ENCODE results near the gene KLF15.

Gene KLF15

DNA sequence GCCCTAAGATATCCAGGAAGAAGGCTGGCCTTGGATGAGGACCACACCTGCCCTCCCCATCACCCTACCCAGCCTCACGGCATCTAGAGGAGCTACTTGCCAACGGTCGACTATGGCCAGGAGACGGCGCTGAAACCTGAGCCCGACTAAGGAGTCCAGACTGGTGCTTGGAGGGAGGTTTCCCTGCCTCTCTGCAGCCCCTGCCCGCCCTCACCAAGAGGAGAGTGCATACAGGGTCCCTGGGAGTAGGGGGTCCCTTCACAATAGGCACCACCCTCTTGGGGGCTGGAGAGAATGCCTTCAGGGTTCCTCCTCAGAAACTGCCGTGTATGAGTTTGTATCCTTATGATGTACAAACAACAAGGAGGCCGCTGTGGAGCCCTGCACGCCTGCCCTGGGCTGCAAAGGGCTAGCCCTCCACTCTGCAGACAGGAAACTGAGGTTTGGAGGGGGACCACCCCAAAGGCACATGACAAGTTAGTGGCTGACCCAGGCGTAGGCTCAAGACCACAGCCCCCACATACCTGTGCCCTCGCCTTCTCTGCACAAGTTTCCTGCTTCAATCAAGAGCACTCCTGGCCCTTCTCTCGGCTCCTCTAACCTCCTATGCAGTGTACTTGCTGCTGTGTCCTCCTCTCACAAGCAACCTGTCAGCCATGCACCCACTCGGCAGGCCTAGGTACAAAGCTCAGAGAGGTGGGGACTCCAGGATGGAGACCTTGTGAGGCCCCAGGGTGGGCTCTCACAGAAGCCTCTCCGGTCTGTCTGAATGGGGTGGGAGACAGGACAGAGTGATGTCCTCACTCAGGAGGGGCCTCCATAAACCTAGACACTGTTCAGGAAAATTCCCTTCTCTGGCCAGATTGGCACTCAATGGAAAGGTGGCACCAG lies 7.4 kb downstream of the KLF15 start:
- no peak for FAIRE-seq
- TF ChIP-seq TAF1 (IDR thresholded peaks at IDR 0.05; ENCODE audit: borderline replicate concordance, low read depth, low read length) (no peak), POLR2AphosphoS5 (IDR thresholded peaks at IDR 0.05; ENCODE audit: low read depth, low read length) (no peak), POLR2A (IDR thresholded peaks at IDR 0.05; ENCODE audit: low read depth, low read length) (no peak)
- DNase-seq (ENCODE audit: insufficient read length) = no peak

GRCh38 chr3:126349071-126349470 lies 8.1 kb downstream of the KLF15 start:
- FAIRE-seq = no peak
- DNase-seq (ENCODE audit: insufficient read length) = no peak
- no peak for TF ChIP-seq TAF1 (IDR thresholded peaks at IDR 0.05; ENCODE audit: borderline replicate concordance, low read depth, low read length)
- TF ChIP-seq POLR2A (IDR thresholded peaks at IDR 0.05; ENCODE audit: low read depth, low read length) = no peak
- no peak for TF ChIP-seq POLR2AphosphoS5 (IDR thresholded peaks at IDR 0.05; ENCODE audit: low read depth, low read length)

DNA sequence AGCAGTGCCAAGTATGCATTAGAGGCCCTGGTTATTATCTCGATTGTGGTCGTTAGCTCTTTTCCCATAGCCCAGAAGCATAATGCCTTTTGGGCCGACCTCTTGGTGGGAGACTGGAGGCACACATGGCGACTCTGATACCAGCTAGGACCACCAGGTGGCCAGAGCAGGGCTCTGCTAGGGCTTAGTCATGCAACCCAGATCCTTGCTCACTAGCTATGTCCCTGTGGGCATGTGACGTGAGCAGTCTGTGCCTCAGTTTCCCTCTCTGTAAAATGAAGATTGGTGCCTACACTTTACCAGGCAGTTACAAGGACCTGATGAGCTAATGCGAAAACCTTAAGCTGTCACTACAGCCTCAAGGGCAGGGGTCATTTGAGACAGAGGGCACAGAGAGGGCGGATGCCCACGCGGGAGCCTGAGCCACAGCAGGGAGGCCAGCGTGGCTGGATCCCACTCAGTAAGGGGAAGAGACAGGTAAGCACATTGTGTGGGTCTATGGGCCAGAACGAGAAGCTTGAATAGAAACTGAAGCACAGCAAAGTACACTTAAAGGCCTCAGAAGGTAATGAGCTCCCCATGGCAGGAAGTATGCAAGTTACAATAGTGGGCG lies 8.8 kb downstream of the KLF15 start:
- FAIRE-seq (no peak), DNase-seq (ENCODE audit: insufficient read length) (no peak)
- TF ChIP-seq POLR2AphosphoS5 (IDR thresholded peaks at IDR 0.05; ENCODE audit: low read depth, low read length) = no peak
- no peak for TF ChIP-seq POLR2A (IDR thresholded peaks at IDR 0.05; ENCODE audit: low read depth, low read length)
- TF ChIP-seq TAF1 (IDR thresholded peaks at IDR 0.05; ENCODE audit: borderline replicate concordance, low read depth, low read length) = no peak

DNA sequence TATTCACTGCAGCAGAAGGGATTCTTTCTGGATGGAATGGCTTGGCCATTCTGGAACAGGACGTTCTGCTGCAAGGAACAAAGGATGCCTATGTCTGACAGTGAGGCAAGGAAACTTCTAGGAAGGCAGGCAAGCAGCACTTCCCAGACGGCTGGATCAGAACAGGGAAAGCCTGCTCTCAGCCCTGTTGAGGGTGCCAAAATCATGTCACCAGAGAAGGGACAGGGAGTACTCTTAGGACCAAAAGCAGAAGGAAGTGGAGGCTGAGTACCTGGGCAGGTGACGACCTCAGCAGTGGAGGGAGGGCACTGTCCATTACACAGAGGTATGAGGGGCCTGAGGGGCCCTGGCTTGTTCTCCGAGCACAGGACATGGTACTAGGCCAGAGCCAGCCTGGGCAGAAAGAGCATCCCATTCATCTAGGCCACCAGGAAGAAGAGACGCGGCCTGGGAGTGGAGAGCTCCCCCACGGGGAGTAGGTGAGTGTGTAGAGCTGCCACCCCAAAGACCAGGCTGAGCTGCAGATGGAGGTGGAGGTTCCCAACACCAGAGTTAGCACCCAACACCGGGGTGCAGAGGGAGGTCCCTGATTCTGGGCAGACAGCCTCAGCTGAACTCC lies 9.6 kb downstream of the KLF15 start:
- DNase-seq (ENCODE audit: insufficient read length) (no peak), FAIRE-seq (no peak)
- TF ChIP-seq POLR2AphosphoS5 (IDR thresholded peaks at IDR 0.05; ENCODE audit: low read depth, low read length) (no peak), TAF1 (IDR thresholded peaks at IDR 0.05; ENCODE audit: borderline replicate concordance, low read depth, low read length) (no peak), POLR2A (IDR thresholded peaks at IDR 0.05; ENCODE audit: low read depth, low read length) (no peak)

- no peak for FAIRE-seq
- no peak for DNase-seq (ENCODE audit: insufficient read length)
- TF ChIP-seq TAF1 (IDR thresholded peaks at IDR 0.05; ENCODE audit: borderline replicate concordance, low read depth, low read length) (no peak), POLR2A (IDR thresholded peaks at IDR 0.05; ENCODE audit: low read depth, low read length) (no peak), POLR2AphosphoS5 (IDR thresholded peaks at IDR 0.05; ENCODE audit: low read depth, low read length) (no peak)
Observed at GRCh38 chr3:126346466-126346865, 10.7 kb downstream of the KLF15 start.

DNA sequence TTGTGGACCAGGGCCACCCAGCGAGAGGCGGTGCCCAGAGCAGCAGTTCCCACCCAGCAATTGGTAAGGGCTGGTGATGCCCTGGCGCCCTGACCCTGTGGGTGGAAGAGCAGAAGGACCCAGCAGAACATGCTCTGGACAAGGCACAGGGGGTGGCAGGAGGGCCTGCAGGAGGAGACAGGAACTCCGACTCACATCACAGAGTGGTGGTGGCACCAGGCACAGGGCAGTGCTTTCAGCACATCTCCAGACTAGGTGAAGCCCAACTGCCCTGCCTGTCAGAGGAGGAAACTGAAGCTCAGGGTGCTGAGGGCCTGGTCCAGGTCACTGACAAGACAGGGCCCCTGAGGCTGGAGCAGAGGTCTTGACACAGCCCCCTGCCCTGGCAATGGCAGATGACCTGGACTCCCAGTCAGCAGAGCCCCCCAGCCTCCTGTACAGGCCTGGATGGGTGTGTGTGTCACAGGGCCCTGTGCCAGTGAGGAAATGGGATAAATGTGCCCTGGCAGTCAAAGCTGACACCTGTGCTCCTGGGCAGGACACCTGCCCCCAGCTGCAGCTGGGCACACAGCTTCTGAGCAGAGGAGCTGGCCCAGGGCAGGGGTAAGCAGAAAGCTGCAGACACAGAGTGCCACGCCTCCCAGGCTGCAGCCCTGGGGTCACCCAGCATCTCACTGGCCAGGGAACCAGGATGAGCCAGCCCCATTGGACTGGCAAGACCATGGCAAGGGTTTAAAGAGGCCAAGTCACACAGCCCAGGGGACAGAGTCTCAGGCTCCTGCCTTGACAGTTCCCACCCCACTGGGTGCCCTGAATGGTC lies 11.4 kb downstream of the KLF15 start:
- DNase-seq (ENCODE audit: insufficient read length) (no peak), FAIRE-seq (no peak)
- no peak for TF ChIP-seq POLR2AphosphoS5 (IDR thresholded peaks at IDR 0.05; ENCODE audit: low read depth, low read length)
- no peak for TF ChIP-seq TAF1 (IDR thresholded peaks at IDR 0.05; ENCODE audit: borderline replicate concordance, low read depth, low read length)
- TF ChIP-seq POLR2A (IDR thresholded peaks at IDR 0.05; ENCODE audit: low read depth, low read length) = no peak

- no peak for FAIRE-seq
- DNase-seq (ENCODE audit: insufficient read length) = no peak
- no peak for TF ChIP-seq POLR2AphosphoS5 (IDR thresholded peaks at IDR 0.05; ENCODE audit: low read depth, low read length)
- TF ChIP-seq POLR2A (IDR thresholded peaks at IDR 0.05; ENCODE audit: low read depth, low read length) = no peak
- TF ChIP-seq TAF1 (IDR thresholded peaks at IDR 0.05; ENCODE audit: borderline replicate concordance, low read depth, low read length) = no peak
Observed at GRCh38 chr3:126345231-126345630, 12.0 kb downstream of the KLF15 start.

DNA sequence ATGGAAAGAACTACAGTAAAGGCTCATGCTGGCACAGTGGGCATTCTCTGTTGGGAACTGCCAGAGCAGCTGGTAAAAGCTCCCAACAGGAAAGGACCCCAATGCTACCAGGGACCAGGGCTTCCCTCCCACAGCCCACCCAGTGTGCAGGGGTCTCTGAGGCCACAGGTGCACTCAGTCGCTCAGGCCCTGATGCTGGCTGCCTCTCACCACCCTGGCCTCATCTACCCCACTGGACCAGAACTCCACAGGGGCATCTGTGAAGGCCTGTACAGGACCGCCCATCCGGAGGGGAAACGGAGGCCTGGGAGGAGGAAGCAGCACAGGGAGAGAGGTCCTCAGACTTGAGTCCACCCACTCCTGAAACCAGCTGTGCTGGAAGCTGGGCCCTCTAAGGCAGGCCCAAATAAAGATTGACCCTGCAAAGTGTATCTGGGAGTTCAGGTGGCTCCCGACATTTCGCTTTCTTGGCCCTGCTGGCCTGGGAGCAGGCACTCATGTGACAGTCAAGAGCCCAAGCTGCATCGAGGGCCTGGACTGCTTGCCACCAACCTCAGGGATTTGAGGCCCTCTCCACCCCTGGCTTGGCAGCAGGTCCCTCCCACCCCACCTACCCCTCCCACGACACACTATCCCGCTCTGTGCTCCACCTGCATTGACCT lies 12.7 kb downstream of the KLF15 start:
- no peak for TF ChIP-seq TAF1 (IDR thresholded peaks at IDR 0.05; ENCODE audit: borderline replicate concordance, low read depth, low read length)
- TF ChIP-seq POLR2A (IDR thresholded peaks at IDR 0.05; ENCODE audit: low read depth, low read length) = no peak
- no peak for TF ChIP-seq POLR2AphosphoS5 (IDR thresholded peaks at IDR 0.05; ENCODE audit: low read depth, low read length)
- no peak for FAIRE-seq
- no peak for DNase-seq (ENCODE audit: insufficient read length)

- no peak for FAIRE-seq
- TF ChIP-seq POLR2AphosphoS5 (IDR thresholded peaks at IDR 0.05; ENCODE audit: low read depth, low read length) (no peak), POLR2A (IDR thresholded peaks at IDR 0.05; ENCODE audit: low read depth, low read length) (no peak), TAF1 (IDR thresholded peaks at IDR 0.05; ENCODE audit: borderline replicate concordance, low read depth, low read length) (no peak)
Observed at GRCh38 chr3:126343649-126344035, 13.6 kb downstream of the KLF15 start.

GRCh38 chr3:126342991-126343648 lies 14.1 kb downstream of the KLF15 start:
- TF ChIP-seq POLR2AphosphoS5 (IDR thresholded peaks at IDR 0.05; ENCODE audit: low read depth, low read length) (no peak), POLR2A (IDR thresholded peaks at IDR 0.05; ENCODE audit: low read depth, low read length) (no peak), TAF1 (IDR thresholded peaks at IDR 0.05; ENCODE audit: borderline replicate concordance, low read depth, low read length) (no peak)
- FAIRE-seq = no peak
- DNase-seq (ENCODE audit: insufficient read length) = no peak

More at GRCh38 chr3:126343649-126344035, 13.6 kb downstream of the KLF15 start:
- no peak for DNase-seq (ENCODE audit: insufficient read length)
